Stimulated activated CD4-positive, alpha-beta T cell treated with anti-CD3 and anti-CD28 coated beads, Interleukin-1b, Interleukin-23, amount 100 ng/mL, for 1 hour (primary cell): ENCODE results near the gene ATP8B1.
"Not testable (repeated sequence)": the region's sequence is repeated elsewhere in the genome, so short reads cannot be mapped to it uniquely, and the experiment has no call there.

ENCODE experiments used
- DNase-seq, 2 donors: peaks; one replicate each; pipeline ENCODE4 v3.0.0-alpha.2; 2020; ENCODE audit warnings: low read depth in 2 of 2

ATP8B1 gene

GRCh38 chr18:57764995-57765394, 38.1 kb downstream of the ATP8B1 start:
- no peak for DNase-seq

GRCh38 chr18:57764087-57764486, 39.0 kb downstream of the ATP8B1 start:
- no peak for DNase-seq

GRCh38 chr18:57762686-57763085, 40.4 kb downstream of the ATP8B1 start:
- no peak for DNase-seq

- no peak for DNase-seq
Measured at GRCh38 chr18:57759650-57760049, 43.5 kb downstream of the ATP8B1 start.

GRCh38 chr18:57755473-57756067, 47.5 kb downstream of the ATP8B1 start:
- DNase-seq = no peak

- no peak for DNase-seq
Measured at GRCh38 chr18:57754577-57755338, 48.4 kb downstream of the ATP8B1 start.

GRCh38 chr18:57753063-57753462, 50.1 kb downstream of the ATP8B1 start:
- no peak for DNase-seq

GRCh38 chr18:57749604-57749970, 53.5 kb downstream of the ATP8B1 start:
- no peak for DNase-seq

- no peak for DNase-seq
Measured at GRCh38 chr18:57748770-57749603, 54.1 kb downstream of the ATP8B1 start.

- no peak for DNase-seq
Measured at GRCh38 chr18:57747809-57748680, 55.1 kb downstream of the ATP8B1 start.

- no peak for DNase-seq
Measured at GRCh38 chr18:57744211-57744694, 58.9 kb downstream of the ATP8B1 start.

GRCh38 chr18:57743008-57743407, 60.1 kb downstream of the ATP8B1 start:
- no peak for DNase-seq

GRCh38 chr18:57741273-57741672, 61.8 kb downstream of the ATP8B1 start:
- no peak for DNase-seq

- no peak for DNase-seq
Measured at GRCh38 chr18:57738078-57738477, 65.0 kb downstream of the ATP8B1 start.

- DNase-seq = no peak
Measured at GRCh38 chr18:57737400-57738060, 65.6 kb downstream of the ATP8B1 start.

- not testable (repeated sequence) for DNase-seq
Measured at GRCh38 chr18:57735042-57735441, 68.1 kb downstream of the ATP8B1 start.

- DNase-seq = no peak
Measured at GRCh38 chr18:57733861-57734260, 69.3 kb downstream of the ATP8B1 start.

- DNase-seq = no peak
Measured at GRCh38 chr18:57730146-57730545, 73.0 kb downstream of the ATP8B1 start.

GRCh38 chr18:57728941-57729511, 74.1 kb downstream of the ATP8B1 start:
- DNase-seq = no peak

GRCh38 chr18:57727952-57728807, 74.9 kb downstream of the ATP8B1 start:
- DNase-seq = no peak
